ENCODE results near the gene APP.

Gene APP

GRCh38 chr21:25956993-25957714 lies 213.4 kb downstream of the APP start:
- FAIRE-seq = no peak
- DNase-seq (ENCODE audit: insufficient read length, low spot score) = no peak
- TF ChIP-seq TAF1 (IDR thresholded peaks at IDR 0.05; ENCODE audit: low read depth, low read length) = no peak
- no peak for TF ChIP-seq POU2F2 (IDR thresholded peaks at IDR 0.05; ENCODE audit: low read depth, low read length)
- TF ChIP-seq POLR2AphosphoS5 (IDR thresholded peaks at IDR 0.05; ENCODE audit: low read depth, low read length) = no peak
- no peak for TF ChIP-seq SPI1 (IDR thresholded peaks at IDR 0.05; ENCODE audit: low read depth, low read length)

GRCh38 chr21:25955646-25956045 lies 214.9 kb downstream of the APP start:
- TF ChIP-seq PAX5 (IDR thresholded peaks at IDR 0.05; ENCODE audit: insufficient read depth, low read length, severe bottlenecking) (no peak), TAF1 (IDR thresholded peaks at IDR 0.05; ENCODE audit: low read depth, low read length) (no peak)
- FAIRE-seq (no peak), DNase-seq (ENCODE audit: insufficient read length, low spot score) (no peak)

DNA sequence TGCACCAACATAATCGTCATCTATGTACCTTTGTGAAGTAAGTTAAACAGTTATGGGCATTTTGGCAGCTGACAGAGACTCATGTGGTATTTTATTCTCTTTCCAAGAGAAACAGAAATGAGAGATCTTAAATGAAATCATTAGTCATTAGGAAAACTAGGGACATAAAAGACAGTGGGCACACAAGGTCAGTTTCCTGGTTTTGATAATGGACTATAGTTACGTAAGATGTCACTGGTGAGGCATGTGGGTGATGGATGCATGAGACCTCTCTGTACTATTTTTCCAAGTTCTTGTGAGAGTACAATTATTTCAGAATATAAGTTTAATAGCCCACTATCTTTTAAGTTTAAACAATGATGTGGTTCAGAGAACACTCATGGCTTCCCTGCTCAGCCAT lies 216.9 kb downstream of the APP start:
- TF ChIP-seq PAX5 (IDR thresholded peaks at IDR 0.05; ENCODE audit: insufficient read depth, low read length, severe bottlenecking) = no peak
- no peak for TF ChIP-seq TAF1 (IDR thresholded peaks at IDR 0.05; ENCODE audit: low read depth, low read length)
- TF ChIP-seq POLR2AphosphoS5 (IDR thresholded peaks at IDR 0.05; ENCODE audit: low read depth, low read length) = no peak
- no peak for TF ChIP-seq POU2F2 (IDR thresholded peaks at IDR 0.05; ENCODE audit: low read depth, low read length)
- TF ChIP-seq POLR2A (IDR thresholded peaks at IDR 0.05; ENCODE audit: low read depth, low read length) = no peak
- TF ChIP-seq SPI1 (IDR thresholded peaks at IDR 0.05; ENCODE audit: low read depth, low read length) = no peak
- no peak for DNase-seq (ENCODE audit: insufficient read length, low spot score)
- FAIRE-seq = no peak

- FAIRE-seq (no peak), DNase-seq (ENCODE audit: insufficient read length, low spot score) (no peak)
- TF ChIP-seq POU2F2 (IDR thresholded peaks at IDR 0.05; ENCODE audit: low read depth, low read length) (no peak), SPI1 (IDR thresholded peaks at IDR 0.05; ENCODE audit: low read depth, low read length) (no peak), POLR2AphosphoS5 (IDR thresholded peaks at IDR 0.05; ENCODE audit: low read depth, low read length) (no peak)
Measured at GRCh38 chr21:25953196-25953595, 217.4 kb downstream of the APP start.

- DNase-seq (ENCODE audit: insufficient read length, low spot score) (no peak), FAIRE-seq (no peak)
- no peak for TF ChIP-seq POLR2AphosphoS5 (IDR thresholded peaks at IDR 0.05; ENCODE audit: low read depth, low read length)
- TF ChIP-seq PAX5 (IDR thresholded peaks at IDR 0.05; ENCODE audit: insufficient read depth, low read length, severe bottlenecking) = no peak
- no peak for TF ChIP-seq POLR2A (IDR thresholded peaks at IDR 0.05; ENCODE audit: low read depth, low read length)
- no peak for TF ChIP-seq POU2F2 (IDR thresholded peaks at IDR 0.05; ENCODE audit: low read depth, low read length)
- no peak for TF ChIP-seq TAF1 (IDR thresholded peaks at IDR 0.05; ENCODE audit: low read depth, low read length)
- TF ChIP-seq SPI1 (IDR thresholded peaks at IDR 0.05; ENCODE audit: low read depth, low read length) = no peak
Measured at GRCh38 chr21:25952306-25952705, 218.3 kb downstream of the APP start.

GRCh38 chr21:25949701-25950100 lies 220.9 kb downstream of the APP start:
- no peak for FAIRE-seq
- no peak for TF ChIP-seq POU2F2 (IDR thresholded peaks at IDR 0.05; ENCODE audit: low read depth, low read length)
- TF ChIP-seq SPI1 (IDR thresholded peaks at IDR 0.05; ENCODE audit: low read depth, low read length) = no peak
- TF ChIP-seq TAF1 (IDR thresholded peaks at IDR 0.05; ENCODE audit: low read depth, low read length) = no peak
- TF ChIP-seq POLR2AphosphoS5 (IDR thresholded peaks at IDR 0.05; ENCODE audit: low read depth, low read length) = no peak
- TF ChIP-seq PAX5 (IDR thresholded peaks at IDR 0.05; ENCODE audit: insufficient read depth, low read length, severe bottlenecking) = no peak
- no peak for TF ChIP-seq POLR2A (IDR thresholded peaks at IDR 0.05; ENCODE audit: low read depth, low read length)
- no peak for DNase-seq (ENCODE audit: insufficient read length, low spot score)

GRCh38 chr21:25944672-25945213 lies 225.8 kb downstream of the APP start:
- FAIRE-seq (no peak), DNase-seq (ENCODE audit: insufficient read length, low spot score) (no peak)
- TF ChIP-seq POLR2AphosphoS5 (IDR thresholded peaks at IDR 0.05; ENCODE audit: low read depth, low read length) (no peak), SPI1 (IDR thresholded peaks at IDR 0.05; ENCODE audit: low read depth, low read length) (no peak), POLR2A (IDR thresholded peaks at IDR 0.05; ENCODE audit: low read depth, low read length) (no peak), POU2F2 (IDR thresholded peaks at IDR 0.05; ENCODE audit: low read depth, low read length) (no peak), PAX5 (IDR thresholded peaks at IDR 0.05; ENCODE audit: insufficient read depth, low read length, severe bottlenecking) (no peak), TAF1 (IDR thresholded peaks at IDR 0.05; ENCODE audit: low read depth, low read length) (no peak)

- no peak for DNase-seq (ENCODE audit: insufficient read length, low spot score)
- TF ChIP-seq PAX5 (IDR thresholded peaks at IDR 0.05; ENCODE audit: insufficient read depth, low read length, severe bottlenecking) (no peak), SPI1 (IDR thresholded peaks at IDR 0.05; ENCODE audit: low read depth, low read length) (no peak)
- FAIRE-seq = no peak
Measured at GRCh38 chr21:25944082-25944481, 226.5 kb downstream of the APP start.

- no peak for DNase-seq (ENCODE audit: insufficient read length, low spot score)
- FAIRE-seq = no peak
- TF ChIP-seq SPI1 (IDR thresholded peaks at IDR 0.05; ENCODE audit: low read depth, low read length) (no peak), PAX5 (IDR thresholded peaks at IDR 0.05; ENCODE audit: insufficient read depth, low read length, severe bottlenecking) (no peak), TAF1 (IDR thresholded peaks at IDR 0.05; ENCODE audit: low read depth, low read length) (no peak), POLR2A (IDR thresholded peaks at IDR 0.05; ENCODE audit: low read depth, low read length) (no peak), POLR2AphosphoS5 (IDR thresholded peaks at IDR 0.05; ENCODE audit: low read depth, low read length) (no peak), POU2F2 (IDR thresholded peaks at IDR 0.05; ENCODE audit: low read depth, low read length) (no peak)
Measured at GRCh38 chr21:25942135-25942534, 228.4 kb downstream of the APP start.

DNA sequence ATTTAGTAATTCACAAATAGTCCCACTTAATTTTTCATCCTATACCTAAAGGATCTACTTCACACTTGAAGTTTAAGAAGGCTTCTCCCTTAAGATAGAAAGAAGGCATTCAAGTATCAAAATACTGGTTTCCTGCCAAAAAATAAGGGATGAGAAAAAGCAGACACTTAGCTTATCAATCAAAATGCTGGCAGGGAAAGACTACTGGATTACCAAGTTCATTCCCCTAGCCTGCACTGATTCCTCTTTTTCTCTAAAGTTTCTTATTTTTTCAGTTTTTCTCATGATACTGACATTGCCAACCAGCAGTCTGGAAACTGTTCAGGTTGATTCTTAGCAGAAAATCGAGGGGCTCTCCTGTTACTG lies 231.2 kb downstream of the APP start:
- no peak for FAIRE-seq
- DNase-seq (ENCODE audit: insufficient read length, low spot score) = no peak
- TF ChIP-seq TAF1 (IDR thresholded peaks at IDR 0.05; ENCODE audit: low read depth, low read length) = no peak
- TF ChIP-seq POLR2A (IDR thresholded peaks at IDR 0.05; ENCODE audit: low read depth, low read length) = no peak
- TF ChIP-seq POU2F2 (IDR thresholded peaks at IDR 0.05; ENCODE audit: low read depth, low read length) = no peak
- no peak for TF ChIP-seq POLR2AphosphoS5 (IDR thresholded peaks at IDR 0.05; ENCODE audit: low read depth, low read length)
- no peak for TF ChIP-seq PAX5 (IDR thresholded peaks at IDR 0.05; ENCODE audit: insufficient read depth, low read length, severe bottlenecking)
- TF ChIP-seq SPI1 (IDR thresholded peaks at IDR 0.05; ENCODE audit: low read depth, low read length) = no peak

Data from GM12891 (cell line).